Measurements from ENCODE around the gene SIK3. TPM values are rescaled to one million over a fixed set of nuclear protein-coding genes. Genes with fewer than 3 reads are reported as not detected.

SIK3 gene
- total RNA-seq, 1 donor from 2014 or later, result 88.4 TPM

GRCh38 chr11:116833491-116833815 lies 264.8 kb downstream of the SIK3 start:
- DNase-seq, result no peak
- no peak overlapping the region for H3K4me3 Mint-ChIP-seq
- CTCF ChIA-PET, result no interaction called here
- no peaks in the 10 kb centered on the region for H3K9me3 Mint-ChIP-seq
- peaks cover 4% of the 10 kb centered on the region for H3K27me3 Mint-ChIP-seq
- intact Hi-C loops (cut with micrococcal nuclease), result no loop called here
- no peak overlapping the region for H3K27ac Mint-ChIP-seq
- H3K4me1 Mint-ChIP-seq, result peaks cover 13% of the 10 kb centered on the region
- TF ChIP-seq CTCF (IDR thresholded peaks at IDR 0.05), result no peak
- POLR2A ChIA-PET, result no interaction called here
- H3K36me3 Mint-ChIP-seq (ENCODE audit: low read depth), result no peaks in the 10 kb centered on the region
- no peak for ATAC-seq (ENCODE audit: low read depth)

- ATAC-seq (ENCODE audit: low read depth) (no peak), DNase-seq (no peak)
- H3K9me3 Mint-ChIP-seq, result no peaks in the 10 kb centered on the region
- CTCF ChIA-PET, result no interaction called here
- intact Hi-C loops (cut with micrococcal nuclease), result no loop called here
- peaks cover 13% of the 10 kb centered on the region for H3K4me1 Mint-ChIP-seq
- no peak overlapping the region for H3K4me3 Mint-ChIP-seq
- H3K27me3 Mint-ChIP-seq, result peaks cover 4% of the 10 kb centered on the region
- POLR2A ChIA-PET, result no interaction called here
- H3K36me3 Mint-ChIP-seq (ENCODE audit: low read depth), result no peaks in the 10 kb centered on the region
- no peak overlapping the region for H3K27ac Mint-ChIP-seq
- no peak for TF ChIP-seq CTCF (IDR thresholded peaks at IDR 0.05)
Observed at GRCh38 chr11:116832350-116833290, 265.6 kb downstream of the SIK3 start.

GRCh38 chr11:116831790-116832349 lies 266.4 kb downstream of the SIK3 start:
- no peaks in the 10 kb centered on the region for H3K9me3 Mint-ChIP-seq
- ATAC-seq (ENCODE audit: low read depth) (no peak), DNase-seq (no peak)
- ChIA-PET POLR2A (no interaction called here), CTCF (no interaction called here)
- no peak overlapping the region for H3K27ac Mint-ChIP-seq
- peaks cover 4% of the 10 kb centered on the region for H3K27me3 Mint-ChIP-seq
- H3K4me3 Mint-ChIP-seq, result no peak overlapping the region
- no peak for TF ChIP-seq CTCF (IDR thresholded peaks at IDR 0.05)
- no peaks in the 10 kb centered on the region for H3K36me3 Mint-ChIP-seq (ENCODE audit: low read depth)
- H3K4me1 Mint-ChIP-seq, result peaks cover 13% of the 10 kb centered on the region
- intact Hi-C loops (cut with micrococcal nuclease), result no loop called here

GRCh38 chr11:116830184-116830912 lies 267.9 kb downstream of the SIK3 start:
- intact Hi-C loops (cut with micrococcal nuclease), result no loop called here
- Mint-ChIP-seq H3K36me3 (ENCODE audit: low read depth) (no peaks in the 10 kb centered on the region), H3K27me3 (peaks cover 6% of the 10 kb centered on the region), H3K27ac (no peak overlapping the region), H3K4me3 (no peak overlapping the region), H3K4me1 (peaks cover 4% of the 10 kb centered on the region), H3K9me3 (no peaks in the 10 kb centered on the region)
- no peak for TF ChIP-seq CTCF (IDR thresholded peaks at IDR 0.05)
- no peak for ATAC-seq (ENCODE audit: low read depth)
- DNase-seq, result no peak
- ChIA-PET CTCF (no interaction called here), POLR2A (no interaction called here)

GRCh38 chr11:116829525-116830183 lies 268.6 kb downstream of the SIK3 start, which contains the start of gene APOC3:
Gene APOC3 (plus strand): TSS chr11:116829907. CDS start chr11:116830583, 676 bp downstream.
- Mint-ChIP-seq H3K4me1 (peaks cover under 1% of the 10 kb centered on the region), H3K27me3 (peaks cover 6% of the 10 kb centered on the region), H3K27ac (no peak within 1 kb of the TSS), H3K9me3 (no peaks in the 10 kb centered on the region), H3K36me3 (ENCODE audit: low read depth) (no peaks in the 10 kb centered on the region), H3K4me3 (no peak within 1 kb of the TSS)
- TF ChIP-seq CTCF (IDR thresholded peaks at IDR 0.05), result no peak
- ATAC-seq (ENCODE audit: low read depth), result no peak
- ChIA-PET CTCF (no interaction called here), POLR2A (no interaction called here)
- no peak for DNase-seq
- intact Hi-C loops (cut with micrococcal nuclease), result no loop called here
